Measurements from ENCODE around the gene PKP1. TPM values are rescaled to one million over a fixed set of nuclear protein-coding genes. Genes with fewer than 3 reads are reported as not detected.

Gene PKP1
- total RNA-seq, 1 experiment from 2014 or later, result 0.94 TPM

DNA sequence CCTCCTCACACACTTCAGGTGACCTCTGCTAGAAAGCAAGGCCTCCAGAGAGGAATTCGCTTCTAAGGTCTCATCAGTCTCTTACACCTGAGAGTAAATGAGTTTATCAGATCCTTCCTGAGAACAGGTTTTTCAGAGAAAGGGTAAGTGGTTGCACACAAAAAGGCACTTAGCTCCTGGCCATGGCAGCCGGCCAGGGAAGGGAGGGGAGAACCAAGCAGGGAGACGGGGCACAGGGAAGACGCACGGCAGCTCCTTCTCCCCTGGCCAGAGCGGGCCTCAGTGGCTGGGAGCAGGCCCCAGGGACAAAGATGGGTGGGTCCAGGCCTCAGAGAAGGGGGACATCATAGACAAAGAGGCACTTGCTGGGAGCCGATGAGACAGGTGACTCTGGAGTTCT is 97.8 kb downstream of the PKP1 start:
- intact Hi-C loops (cut with micrococcal nuclease; ENCODE audit: unreplicated experiment), result loop anchor here (5.0 kb wide), 1 partner anchor 56 kb away; no protein-coding TSS in a partner anchor
- H3K36me3 ChIP-seq (ENCODE audit: low read depth), result 0 out of 2 replicates have a peak, but pooled peaks cover 3% of the 10 kb centered on the region
- no peaks in the 10 kb centered on the region for H3K9me2 ChIP-seq (ENCODE audit: insufficient read depth)
- peaks cover 21% of the 10 kb centered on the region; the same call in 1 of the 2 replicates for H3K4me1 ChIP-seq (replicated peaks; ENCODE audit: insufficient read depth)
- no peak overlapping the region for H3K4me2 ChIP-seq
- no peaks in the 10 kb centered on the region for H3K79me2 ChIP-seq (ENCODE audit: low read depth)
- H3K27me3 ChIP-seq (ENCODE audit: insufficient read depth, low read depth), result 0 out of 2 replicates have a peak, but pooled peaks cover 3% of the 10 kb centered on the region
- ChIA-PET POLR2A (ENCODE audit: unreplicated experiment) (interaction anchor here (0.6 kb wide), 1 partner anchor 107 kb away, joined by 3 read pairs; no protein-coding TSS in a partner anchor), CTCF (interaction anchor here (0.7 to 1.3 kb wide), 3 partner anchors 16 to 132 kb away, joined by 3 to 5 read pairs (median 4); no protein-coding TSS in a partner anchor)
- TF ChIP-seq, protein P1, sequence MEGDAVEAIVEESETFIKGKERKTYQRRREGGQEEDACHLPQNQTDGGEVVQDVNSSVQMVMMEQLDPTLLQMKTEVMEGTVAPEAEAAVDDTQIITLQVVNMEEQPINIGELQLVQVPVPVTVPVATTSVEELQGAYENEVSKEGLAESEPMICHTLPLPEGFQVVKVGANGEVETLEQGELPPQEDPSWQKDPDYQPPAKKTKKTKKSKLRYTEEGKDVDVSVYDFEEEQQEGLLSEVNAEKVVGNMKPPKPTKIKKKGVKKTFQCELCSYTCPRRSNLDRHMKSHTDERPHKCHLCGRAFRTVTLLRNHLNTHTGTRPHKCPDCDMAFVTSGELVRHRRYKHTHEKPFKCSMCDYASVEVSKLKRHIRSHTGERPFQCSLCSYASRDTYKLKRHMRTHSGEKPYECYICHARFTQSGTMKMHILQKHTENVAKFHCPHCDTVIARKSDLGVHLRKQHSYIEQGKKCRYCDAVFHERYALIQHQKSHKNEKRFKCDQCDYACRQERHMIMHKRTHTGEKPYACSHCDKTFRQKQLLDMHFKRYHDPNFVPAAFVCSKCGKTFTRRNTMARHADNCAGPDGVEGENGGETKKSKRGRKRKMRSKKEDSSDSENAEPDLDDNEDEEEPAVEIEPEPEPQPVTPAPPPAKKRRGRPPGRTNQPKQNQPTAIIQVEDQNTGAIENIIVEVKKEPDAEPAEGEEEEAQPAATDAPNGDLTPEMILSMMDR (conservative IDR thresholded peaks at IDR 0.05), result no peak
- TF ChIP-seq EZH2 (IDR thresholded peaks at IDR 0.05; ENCODE audit: low read depth), result no peak
- no peak overlapping the region for H3K27ac ChIP-seq
- H2AFZ ChIP-seq, result no peak overlapping the region
- H3K9me3 ChIP-seq (ENCODE audit: insufficient read depth, low read depth), result no peaks in the 10 kb centered on the region
- H4K20me1 ChIP-seq (ENCODE audit: insufficient read depth), result peaks cover 6% of the 10 kb centered on the region; the same call in 1 of the 2 replicates
- H3K4me3 ChIP-seq, result no peak overlapping the region
- H3F3A ChIP-seq (ENCODE audit: insufficient read depth, low read depth), result peaks cover 11% of the 10 kb centered on the region; the same call in 1 of the 2 replicates
- BruUV-seq (replicated peaks), result no TSS peak
- DNase-seq, result peak; percentile 70 to 80

Other genes starting within 250 kb of the PKP1 start
- gene CACNA1S, start 171.1 kb upstream of the PKP1 start, total RNA-seq (2021), result not detected in 2 replicates
- gene ASCL5, start 156.3 kb upstream of the PKP1 start, total RNA-seq (2021), result 0.24 and 0.38 TPM in 2 replicates
- 92.9 and 94.3 TPM in 2 replicates for gene TMEM9, start 129.0 kb upstream of the PKP1 start, total RNA-seq (2021)
- gene IGFN1, start 92.7 kb upstream of the PKP1 start, total RNA-seq (2021), result 4.3 TPM in 2 replicates
- gene TNNT2, start 94.2 kb downstream of the PKP1 start, total RNA-seq (2021), result 4.8 and 6.4 TPM in 2 replicates
- 54.7 and 61.6 TPM in 2 replicates for gene LAD1, start 115.8 kb downstream of the PKP1 start, total RNA-seq (2021)
- gene TNNI1, start 138.2 kb downstream of the PKP1 start, total RNA-seq (2021), result not detected in 2 replicates
- 31.6 and 46.4 TPM in 2 replicates for gene PHLDA3, start 185.7 kb downstream of the PKP1 start, total RNA-seq (2021)
- gene CSRP1, start 223.6 kb downstream of the PKP1 start, total RNA-seq (2021), result 56.8 and 61.3 TPM in 2 replicates